K562 (cell line): ENCODE data around the gene CHPF2. TPM values are rescaled to one million over a fixed set of nuclear protein-coding genes. Genes with fewer than 3 reads are reported as not detected.

Experiments used
- ATAC-seq: fragments of 200-7000 bp; cut with Tn5 transposase; 3 replicates; pipeline ENCODE4 v1.9.1; 2020; ENCODE audit warnings: moderate library complexity
- BruUV-seq: library from RNA; stranded (reverse); fragments of 400-500 nt; replicated peaks from 2 replicates; lab custom pipeline; 2021; lab: Mats Ljungman, UMichigan
- CTCF ChIA-PET: fragments of 300-600 bp; formaldehyde crosslinking; extraction: SDS; loops from one replicate; lab custom pipeline; 2021; ENCODE audit warnings: low intra/inter-chr PET ratio; lab: Yijun Ruan, JAX
- POLR2A ChIA-PET: fragments of 300-600, 350-650 bp; sonication (Branson Sonifier 250); formaldehyde crosslinking; extraction: SDS; loops from one replicate; lab custom pipeline; 2021; ENCODE audit warnings: antibody characterized with exemption, inconsistent platforms; lab: Yijun Ruan, JAX
- DNase-seq, 4 experiments: peaks; one replicate each; pipeline versions ENCODE4 v3.0.0 to v3.0.0-alpha.2; 2011 to 2018; ENCODE audit warnings: low spot score in 3 of 4, mixed read lengths in 3 of 4; ENCODE audit errors: extremely low read depth in 1 of 4
- FAIRE-seq: peaks from 2 replicates; lab custom pipeline; 2011; peaks lifted over from hg19 to GRCh38; lab: Jason Lieb, UNC
- H2AFZ ChIP-seq: 2 replicates; pipeline ENCODE4 v1.6.0; 2011; ENCODE audit warnings: low read depth, low read length, control low read depth, inconsistent platforms
- H3K27ac ChIP-seq: fragments of 200-600 bp; 3 replicates; pipeline ENCODE4 v1.8.0; 2011; ENCODE audit warnings: low read depth, mild to moderate bottlenecking, control low read depth, inconsistent platforms, low read length, moderate library complexity, mixed read lengths; ENCODE audit errors: extremely low read depth
- H3K27me3 ChIP-seq, 2 experiments: fragments of 300-600 bp in 1 of 2; 2 replicates in 1 of 2; 3 replicates in 1 of 2; pipeline versions ENCODE4 v1.6.0 to v1.8.0; 2011; ENCODE audit warnings: inconsistent platforms in 2 of 2, low read length in 2 of 2, mild to moderate bottlenecking in 1 of 2, mixed read lengths in 1 of 2, moderate library complexity in 1 of 2; ENCODE audit not compliant: control insufficient read depth in 2 of 2, insufficient read depth in 2 of 2
- H3K36me3 ChIP-seq: fragments of 300-600 bp; 3 replicates; pipeline ENCODE4 v1.8.0; 2011; ENCODE audit warnings: mild to moderate bottlenecking, low read length, inconsistent platforms; ENCODE audit not compliant: control insufficient read depth, insufficient read depth
- H3K4me1 ChIP-seq, 2 experiments: fragments of 200-600 bp in 1 of 2; replicated peaks in 1 of 2; 2 replicates in 1 of 2; 3 replicates in 1 of 2; pipeline versions ENCODE4 v1.5.1 to v1.8.0; 2011; ENCODE audit warnings: inconsistent platforms in 2 of 2, low read length in 2 of 2, mild to moderate bottlenecking in 1 of 2, mixed read lengths in 1 of 2, moderate library complexity in 1 of 2; ENCODE audit not compliant: control insufficient read depth in 2 of 2, insufficient read depth in 2 of 2
- H3K4me2 ChIP-seq: 2 replicates; pipeline ENCODE4 v1.6.1; 2011; ENCODE audit warnings: low read length, control low read depth, inconsistent platforms, mixed read lengths; ENCODE audit not compliant: insufficient read depth
- H3K4me3 ChIP-seq: fragments of 200-600 bp; sonication (generic), shearing (Covaris generic); 2 replicates; pipeline ENCODE4 v1.5.1; 2016; ENCODE audit warnings: control low read depth, inconsistent platforms
- H3K79me2 ChIP-seq: fragments of 200-600 bp; 3 replicates; pipeline ENCODE4 v1.8.0; 2011; ENCODE audit warnings: low read length, inconsistent platforms; ENCODE audit not compliant: control insufficient read depth, insufficient read depth
- H3K9ac ChIP-seq, 2 experiments: 2 replicates each; pipeline versions ENCODE4 v1.6.0 to v1.6.1; 2011; ENCODE audit warnings: low read depth in 2 of 2, low read length in 2 of 2, control low read depth in 1 of 2, inconsistent platforms in 1 of 2, mild to moderate bottlenecking in 1 of 2, mixed read lengths in 1 of 2; ENCODE audit not compliant: insufficient read depth in 1 of 2
- H3K9me1 ChIP-seq: one replicate; pipeline ENCODE4 v1.6.0; 2011; ENCODE audit warnings: inconsistent platforms, mild to moderate bottlenecking, low read length, moderate library complexity; ENCODE audit not compliant: control insufficient read depth, insufficient read depth
- H3K9me3 ChIP-seq: replicated peaks from 2 replicates; pipeline ENCODE4 v1.5.1; 2011; ENCODE audit warnings: low read depth, low read length, inconsistent platforms; ENCODE audit not compliant: control insufficient read depth, insufficient read depth
- H4K20me1 ChIP-seq: replicated peaks from 2 replicates; pipeline ENCODE4 v1.6.1; 2011; ENCODE audit warnings: low read length, inconsistent platforms, mixed read lengths; ENCODE audit not compliant: control insufficient read depth, insufficient read depth
- ESRRA ChIP-seq: fragments of 450-650 bp; IDR thresholded peaks from 2 replicates; pipeline ENCODE4 v1.6.1; 2014; ENCODE audit warnings: low read depth, mild to moderate bottlenecking, moderate library complexity, borderline replicate concordance
- PURB ChIP-seq: sonication (generic); formaldehyde crosslinking; IDR thresholded peaks from 2 replicates; pipeline ENCODE4 v1.9.0; 2021; ENCODE audit warnings: low read depth, mild to moderate bottlenecking, missing genetic modification reagents
- WGBS: fragments of 100-300 bp; shearing (Covaris generic); methylation state at CpG from one replicate; pipeline ENCODE4 v1.1.6; 2016; ENCODE audit warnings: low coverage, mixed read lengths; ENCODE audit not compliant: insufficient coverage; ENCODE audit errors: missing lambda C conversion rate; 5-methylcytosine and 5-hydroxymethylcytosine counted together
- in situ Hi-C: fragments of 300-500 bp; cut with MboI; formaldehyde crosslinking; loops from 4 replicates; pipeline ENCODE4 v1.15.0; 2018; ENCODE audit warnings: inconsistent platforms, mixed read lengths
- intact Hi-C: fragments of 100-400 bp; cut with micrococcal nuclease; formaldehyde crosslinking; loops from 2 replicates; pipeline ENCODE4 v1.14.2; 2022
- polyA plus RNA-seq, 8 experiments: library from polyadenylated mRNA; depleted of rRNA in 4 of 8; stranded (reverse) in 5 of 8; unstranded in 3 of 8; fragments of >200 nt; fragmentation: Nextera tagmentation in 2 of 8; fragmentation: Illumina TruSeq in 1 of 8; extraction: Ambion mirVana in 2 of 8; extraction: Trizol in 1 of 8; gene quantifications; 2 replicates each; pipeline versions ENCODE4 v1.2.1 to v1.2.3, GENCODE V29; 2011 to 2014; ENCODE audit warnings: inconsistent platforms in 1 of 8, missing spikeins in 1 of 8
- total RNA-seq, 7 experiments: library from RNA; depleted of rRNA in 6 of 7; stranded (reverse); fragments of >200 nt in 6 of 7; fragmentation: Illumina TruSeq in 2 of 7; extraction: Trizol in 2 of 7; gene quantifications; 2 replicates each; pipeline versions ENCODE4 v1.2.1 to v1.2.3, GENCODE V29; 2011 to 2021; ENCODE audit warnings: low replicate concordance in 1 of 7

The CHPF2 gene
- total and polyA plus RNA-seq, 9 of the 15 experiments (the other 6 are each of a cell fraction or from before 2014, with no cell fraction given): 0.08 to 32.8 (median 10.5) TPM

DNA sequence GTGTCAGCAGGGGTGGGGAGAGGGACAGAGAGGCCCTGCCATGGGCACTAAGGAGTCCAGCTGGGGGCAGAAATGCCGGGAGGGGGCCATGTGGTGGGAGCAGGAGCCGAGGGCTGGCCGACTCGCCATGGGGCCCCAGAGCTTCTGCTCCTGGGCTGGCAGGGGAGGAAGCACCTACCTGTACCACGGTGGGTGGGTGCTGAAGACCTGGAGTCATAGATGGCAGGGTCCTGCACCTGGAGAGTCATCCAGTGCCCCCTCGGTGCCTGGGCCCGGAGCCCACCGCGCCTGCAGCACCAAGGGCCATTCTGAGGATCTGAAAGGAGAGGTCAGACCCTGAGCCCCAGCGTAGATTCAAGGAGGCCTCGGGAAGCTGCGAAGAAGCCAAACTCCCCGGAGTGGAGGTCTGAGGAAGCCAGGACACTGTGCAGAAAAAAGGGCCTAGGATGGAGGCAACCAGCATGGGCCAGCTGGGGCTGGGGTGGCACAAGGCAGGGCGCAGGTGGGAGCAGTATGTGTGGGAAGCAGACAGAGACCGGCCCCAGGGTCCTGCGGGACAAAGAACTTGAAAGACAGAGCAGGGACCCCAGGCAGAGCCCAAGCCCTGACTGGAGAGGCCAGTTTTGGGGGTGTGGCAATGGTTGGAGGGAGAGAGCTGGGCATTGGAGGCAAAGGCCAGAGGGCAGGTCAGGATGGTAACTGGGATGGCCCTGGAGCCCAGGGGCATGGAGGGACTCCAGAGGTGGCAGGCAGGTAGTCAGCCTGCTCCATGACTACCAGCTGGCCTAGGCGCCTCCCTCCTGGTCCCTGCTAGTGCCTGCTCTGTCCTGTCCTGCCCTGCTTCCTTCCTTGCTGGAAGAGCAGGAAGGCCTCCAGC is 42.9 kb downstream of the CHPF2 start:
- Histone ChIP-seq H3K36me3 (no peaks in the 10 kb centered on the region), H3K79me2 (no peaks in the 10 kb centered on the region), H3K4me1 (peaks cover 11 to 44% of the 10 kb centered on the region in 2 experiments; a peak in 4 of 5 replicates), H3K9me1 (peaks cover 6% of the 10 kb centered on the region), H3K4me2 (no peak overlapping the region)
- in situ Hi-C loops: no loop called here
- ATAC-seq: no peak
- 2% methylated on average over 17 of the region's 17 CpGs for WGBS
- no peak for TF ChIP-seq ESRRA
- no peak for TF ChIP-seq PURB
- TF ChIP-seq, all 486 proteins: peak for 0
- CTCF ChIA-PET: interaction anchor here (0.5 kb wide), 1 partner anchor 870 kb away, joined by 3 read pairs; no protein-coding TSS in a partner anchor
- Histone ChIP-seq H3K9me3 (no peaks in the 10 kb centered on the region), H3K4me3 (no peak overlapping the region), H4K20me1 (peaks cover 17% of the 10 kb centered on the region), H3K27me3 (peaks cover 34 to 84% of the 10 kb centered on the region in 2 experiments), H3K27ac (no peak overlapping the region), H3K9ac (peak overlapping the region in 1 of 2 experiments; percentile 39; a peak in 1 of 4 replicates), H2AFZ (no peak overlapping the region)
- intact Hi-C loops: no loop called here
- FAIRE-seq: no peak
- no peak for DNase-seq
- POLR2A ChIA-PET: interaction anchor here (0.6 to 1.4 kb wide), 5 partner anchors 8 to 223 kb away, joined by 3 to 5 read pairs (median 3); no protein-coding TSS in a partner anchor
- BruUV-seq: no TSS peak
